Neural progenitor cell (in vitro differentiated cells): ENCODE data around the gene NTM. TPM values are rescaled to one million over a fixed set of nuclear protein-coding genes. Genes with fewer than 3 reads are reported as not detected.

Source experiments
- DNase-seq: peaks from one replicate; pipeline ENCODE4 v3.0.0-alpha.2; 2016; ENCODE audit warnings: low spot score
- H2AFZ ChIP-seq: fragments of 200-600 bp; sonication (generic); replicated peaks from 2 replicates; pipeline ENCODE4 v1.6.1; 2016; ENCODE audit warnings: antibody characterized with exemption
- H3F3A ChIP-seq: fragments of 200-600 bp; sonication (generic); 2 replicates; pipeline ENCODE4 v1.6.1; 2016; ENCODE audit warnings: antibody characterized with exemption, low read depth
- H3K27ac ChIP-seq: fragments of 200-600 bp; sonication (generic); 2 replicates; pipeline ENCODE4 v1.5.1; 2016; ENCODE audit warnings: mild to moderate bottlenecking
- H3K27me3 ChIP-seq: fragments of 200-600 bp; sonication (generic); 2 replicates; pipeline ENCODE4 v1.6.1; 2016; ENCODE audit warnings: mild to moderate bottlenecking, moderate library complexity
- H3K36me3 ChIP-seq: fragments of 200-600 bp; sonication (generic); 2 replicates; pipeline ENCODE4 v1.5.1; 2016
- H3K4me1 ChIP-seq: fragments of 200-600 bp; sonication (generic); 2 replicates; pipeline ENCODE4 v1.6.1; 2016; ENCODE audit warnings: mixed run types
- H3K4me2 ChIP-seq: fragments of 200-600 bp; sonication (generic); 2 replicates; pipeline ENCODE4 v1.6.1; 2016
- H3K4me3 ChIP-seq: fragments of 200-600 bp; sonication (generic); 2 replicates; pipeline ENCODE4 v1.5.1; 2016
- H3K79me2 ChIP-seq: fragments of 200-600 bp; sonication (generic); 2 replicates; pipeline ENCODE4 v1.6.1; 2016; ENCODE audit warnings: low read depth
- H3K9ac ChIP-seq: fragments of 200-600 bp; sonication (generic); 2 replicates; pipeline ENCODE4 v1.6.1; 2016
- H3K9me3 ChIP-seq: fragments of 200-600 bp; sonication (generic); 2 replicates; pipeline ENCODE4 v1.5.1; 2016; ENCODE audit warnings: low read depth
- H4K20me1 ChIP-seq: fragments of 200-600 bp; sonication (generic); 2 replicates; pipeline ENCODE4 v1.6.1; 2016; ENCODE audit warnings: low read depth
- H3K27ac Mint-ChIP-seq: 3 replicates; pipeline ENCODE4 v1.8.0; 2021; ENCODE audit warnings: mixed read lengths
- H3K27me3 Mint-ChIP-seq: 2 replicates; pipeline ENCODE4 v1.8.0; 2022; ENCODE audit warnings: low read depth, mild to moderate bottlenecking, inconsistent platforms, moderate library complexity, mixed read lengths; ENCODE audit not compliant: insufficient read depth
- H3K36me3 Mint-ChIP-seq: 3 replicates; pipeline ENCODE4 v1.8.0; 2021; ENCODE audit warnings: mixed read lengths
- H3K4me1 Mint-ChIP-seq: 3 replicates; pipeline ENCODE4 v1.8.0; 2021; ENCODE audit warnings: mixed read lengths
- H3K4me3 Mint-ChIP-seq: 3 replicates; pipeline ENCODE4 v1.8.0; 2021; ENCODE audit warnings: mild to moderate bottlenecking, moderate library complexity, mixed read lengths
- H3K9me3 Mint-ChIP-seq: 3 replicates; pipeline ENCODE4 v1.8.0; 2020; ENCODE audit warnings: mixed read lengths
- EZH2 ChIP-seq: fragments of 200-600 bp; sonication (generic); IDR thresholded peaks from 2 replicates; pipeline ENCODE4 v1.6.1; 2017; ENCODE audit warnings: antibody characterized with exemption, mild to moderate bottlenecking, moderate library complexity
- EZH2phosphoT487 ChIP-seq: fragments of 200-600 bp; sonication (generic); IDR thresholded peaks from 2 replicates; pipeline ENCODE4 v1.6.1; 2017; ENCODE audit warnings: antibody characterized with exemption
- total RNA-seq: library from RNA; depleted of rRNA; stranded (reverse); fragments of >200 nt; gene quantifications from 2 replicates; pipeline ENCODE4 v1.2.3, GENCODE V29; 2015; ENCODE audit warnings: low replicate concordance
- TF ChIP-seq, protein P1 (sequence below): fragments of 200-600 bp; sonication (generic); IDR thresholded peaks from 2 replicates; pipeline ENCODE4 v1.5.1; 2017; ENCODE audit warnings: antibody characterized with exemption, mild to moderate bottlenecking

Gene NTM
- total RNA-seq, 1 donor from 2014 or later = 4.3 TPM

GRCh38 chr11:131662317-131662972 lies 292.0 kb downstream of the NTM start:
- Mint-ChIP-seq H3K4me1 (peaks cover 39% of the 10 kb centered on the region), H3K27ac (no peak overlapping the region), H3K4me3 (no peak overlapping the region), H3K9me3 (no peaks in the 10 kb centered on the region), H3K27me3 (peaks cover 14% of the 10 kb centered on the region), H3K36me3 (no peaks in the 10 kb centered on the region)
- no peaks in the 10 kb centered on the region for H3K36me3 ChIP-seq
- TF ChIP-seq EZH2phosphoT487 (no peak), EZH2 (no peak)
- TF ChIP-seq, protein P1, sequence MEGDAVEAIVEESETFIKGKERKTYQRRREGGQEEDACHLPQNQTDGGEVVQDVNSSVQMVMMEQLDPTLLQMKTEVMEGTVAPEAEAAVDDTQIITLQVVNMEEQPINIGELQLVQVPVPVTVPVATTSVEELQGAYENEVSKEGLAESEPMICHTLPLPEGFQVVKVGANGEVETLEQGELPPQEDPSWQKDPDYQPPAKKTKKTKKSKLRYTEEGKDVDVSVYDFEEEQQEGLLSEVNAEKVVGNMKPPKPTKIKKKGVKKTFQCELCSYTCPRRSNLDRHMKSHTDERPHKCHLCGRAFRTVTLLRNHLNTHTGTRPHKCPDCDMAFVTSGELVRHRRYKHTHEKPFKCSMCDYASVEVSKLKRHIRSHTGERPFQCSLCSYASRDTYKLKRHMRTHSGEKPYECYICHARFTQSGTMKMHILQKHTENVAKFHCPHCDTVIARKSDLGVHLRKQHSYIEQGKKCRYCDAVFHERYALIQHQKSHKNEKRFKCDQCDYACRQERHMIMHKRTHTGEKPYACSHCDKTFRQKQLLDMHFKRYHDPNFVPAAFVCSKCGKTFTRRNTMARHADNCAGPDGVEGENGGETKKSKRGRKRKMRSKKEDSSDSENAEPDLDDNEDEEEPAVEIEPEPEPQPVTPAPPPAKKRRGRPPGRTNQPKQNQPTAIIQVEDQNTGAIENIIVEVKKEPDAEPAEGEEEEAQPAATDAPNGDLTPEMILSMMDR = no peak
- H3K4me2 ChIP-seq = peak overlapping the region; percentile 12
- no peak overlapping the region for H3K9ac ChIP-seq
- H3K4me3 ChIP-seq = no peak overlapping the region
- H2AFZ ChIP-seq = peak overlapping the region; percentile 66
- no peaks in the 10 kb centered on the region for H3F3A ChIP-seq
- no peak overlapping the region for H3K27ac ChIP-seq
- peaks cover 37% of the 10 kb centered on the region for H3K4me1 ChIP-seq
- no peak for DNase-seq
- H3K79me2 ChIP-seq = no peaks in the 10 kb centered on the region
- no peaks in the 10 kb centered on the region for H3K9me3 ChIP-seq
- no peaks in the 10 kb centered on the region for H4K20me1 ChIP-seq
- no peaks in the 10 kb centered on the region for H3K27me3 ChIP-seq

DNA sequence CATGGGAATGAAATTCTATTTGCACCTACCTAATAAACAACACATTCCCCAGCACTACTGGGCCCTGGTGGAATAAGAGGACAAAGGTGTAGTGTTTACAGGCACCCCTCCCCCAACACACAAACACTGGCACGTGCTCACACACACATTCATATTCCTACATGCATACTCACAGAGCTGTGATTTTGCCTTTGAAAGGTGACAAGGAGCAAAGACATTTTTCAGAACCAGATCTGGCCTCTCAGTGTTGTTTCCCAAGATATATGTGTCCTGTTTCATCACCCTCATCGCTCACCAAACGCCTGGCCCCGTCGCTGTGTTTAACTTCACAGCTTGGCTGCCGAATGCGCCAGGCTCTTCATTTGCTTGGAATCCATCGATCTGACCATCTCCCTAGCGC lies 292.6 kb downstream of the NTM start:
- Mint-ChIP-seq H3K36me3 (no peaks in the 10 kb centered on the region), H3K27me3 (peaks cover 13% of the 10 kb centered on the region), H3K9me3 (no peaks in the 10 kb centered on the region), H3K27ac (peak overlapping the region; percentile 5), H3K4me1 (peaks cover 38% of the 10 kb centered on the region), H3K4me3 (no peak overlapping the region)
- H3K27ac ChIP-seq = no peak overlapping the region
- H4K20me1 ChIP-seq = no peaks in the 10 kb centered on the region
- no peaks in the 10 kb centered on the region for H3K9me3 ChIP-seq
- H2AFZ ChIP-seq = no peak overlapping the region
- no peak overlapping the region for H3K9ac ChIP-seq
- H3K4me3 ChIP-seq = no peak overlapping the region
- no peaks in the 10 kb centered on the region for H3K27me3 ChIP-seq
- no peaks in the 10 kb centered on the region for H3K36me3 ChIP-seq
- H3K4me1 ChIP-seq = peaks cover 34% of the 10 kb centered on the region
- H3F3A ChIP-seq = no peaks in the 10 kb centered on the region
- H3K4me2 ChIP-seq = no peak overlapping the region
- no peak for TF ChIP-seq EZH2
- TF ChIP-seq EZH2phosphoT487 = no peak
- TF ChIP-seq, protein P1 = no peak
- H3K79me2 ChIP-seq = no peaks in the 10 kb centered on the region
- no peak for DNase-seq

- H3K4me3 ChIP-seq = no peak overlapping the region
- H2AFZ ChIP-seq = no peak overlapping the region
- H3K9me3 ChIP-seq = no peaks in the 10 kb centered on the region
- H3K36me3 Mint-ChIP-seq = no peaks in the 10 kb centered on the region
- H3K36me3 ChIP-seq = no peaks in the 10 kb centered on the region
- no peak overlapping the region for H3K4me3 Mint-ChIP-seq
- peaks cover 40% of the 10 kb centered on the region for H3K4me1 Mint-ChIP-seq
- H3K4me1 ChIP-seq = peaks cover 34% of the 10 kb centered on the region
- peaks cover 13% of the 10 kb centered on the region for H3K27me3 Mint-ChIP-seq
- no peaks in the 10 kb centered on the region for H3K9me3 Mint-ChIP-seq
- DNase-seq = no peak
- H4K20me1 ChIP-seq = no peaks in the 10 kb centered on the region
- no peak for TF ChIP-seq EZH2
- TF ChIP-seq, protein P1 = no peak
- no peak for TF ChIP-seq EZH2phosphoT487
- no peaks in the 10 kb centered on the region for H3K79me2 ChIP-seq
- H3K27ac ChIP-seq = no peak overlapping the region
- H3K4me2 ChIP-seq = no peak overlapping the region
- no peaks in the 10 kb centered on the region for H3K27me3 ChIP-seq
- peak overlapping the region; percentile 5 for H3K27ac Mint-ChIP-seq
- no peaks in the 10 kb centered on the region for H3F3A ChIP-seq
- no peak overlapping the region for H3K9ac ChIP-seq
Observed at GRCh38 chr11:131663405-131664200, 293.2 kb downstream of the NTM start.
